Suprapubic skin (tissue), 4 donors: ENCODE data around the gene ANXA3. TPM values are rescaled to one million over a fixed set of nuclear protein-coding genes. Genes with fewer than 3 reads are reported as not detected.

ENCODE experiments used
- DNase-seq, 2 donors: peaks; one replicate each; pipeline ENCODE4 v3.0.0-alpha.2; 2019; ENCODE audit warnings: low spot score in 2 of 2
- H3K27ac ChIP-seq: fragments of 200-600 bp; sonication (generic); one replicate; pipeline ENCODE4 v1.5.1; 2019
- H3K27me3 ChIP-seq: fragments of 200-600 bp; sonication (generic); one replicate; pipeline ENCODE4 v1.5.1; 2019
- H3K36me3 ChIP-seq: fragments of 200-600 bp; sonication (generic); one replicate; pipeline ENCODE4 v1.5.1; 2019
- H3K4me1 ChIP-seq: fragments of 200-600 bp; sonication (generic); one replicate; pipeline ENCODE4 v1.5.1; 2019
- H3K4me3 ChIP-seq: fragments of 200-600 bp; sonication (generic); one replicate; pipeline ENCODE4 v1.5.1; 2019; ENCODE audit warnings: mild to moderate bottlenecking
- H3K9me3 ChIP-seq: fragments of 200-600 bp; sonication (generic); one replicate; pipeline ENCODE4 v1.5.1; 2019
- CTCF ChIP-seq, 2 donors: fragments of 200-600 bp in 1 of 2; fragments of 450-650 bp in 1 of 2; sonication (generic) in 1 of 2; IDR thresholded peaks; one replicate each; pipeline ENCODE4 v1.5.1; 2016 to 2019; ENCODE audit warnings: antibody characterized with exemption in 2 of 2, mild to moderate bottlenecking in 1 of 2, moderate library complexity in 1 of 2
- EP300 ChIP-seq: sonication (generic); formaldehyde crosslinking; IDR thresholded peaks from one replicate; pipeline ENCODE4 v1.6.1; 2017; ENCODE audit warnings: antibody characterized with exemption
- POLR2A ChIP-seq, 2 donors: fragments of 450-650 bp; IDR thresholded peaks; one replicate each; pipeline ENCODE4 v1.6.1; 2017; ENCODE audit warnings: antibody characterized with exemption in 2 of 2, mild to moderate bottlenecking in 2 of 2, moderate library complexity in 2 of 2
- POLR2AphosphoS5 ChIP-seq, 3 donors: sonication (generic); formaldehyde crosslinking; IDR thresholded peaks; one replicate each; pipeline ENCODE4 v1.6.1; 2017; ENCODE audit warnings: antibody characterized with exemption in 3 of 3
- WGBS: methylation state at CpG from one replicate; pipeline ENCODE4 v1.1.5; 2018; 5-methylcytosine and 5-hydroxymethylcytosine counted together
- total RNA-seq, 4 donors: library from RNA; depleted of rRNA; stranded (reverse); fragments of >200 nt; gene quantifications; one replicate each; pipeline ENCODE4 v1.1.0, GENCODE V29; 2016

ANXA3 gene
- total RNA-seq, 4 donors from 2014 or later = 13.8 to 36.7 (median 19.8) TPM

- Histone ChIP-seq H3K27ac (no peak overlapping the region), H3K27me3 (no peaks in the 10 kb centered on the region), H3K36me3 (no peaks in the 10 kb centered on the region), H3K9me3 (no peaks in the 10 kb centered on the region), H3K4me3 (no peak overlapping the region), H3K4me1 (peaks cover 6% of the 10 kb centered on the region)
- no peak for TF ChIP-seq POLR2A (IDR thresholded peaks at IDR 0.05)
- WGBS = 97% methylated on average over 2 of the region's 2 CpGs
- DNase-seq = no peak
These were observed 16.0 kb downstream of the ANXA3 start for GRCh38 chr4:78567500-78568060.

GRCh38 chr4:78568640-78569305 lies 17.2 kb downstream of the ANXA3 start:
- no peaks in the 10 kb centered on the region for H3K27me3 ChIP-seq
- TF ChIP-seq EP300 (no peak), POLR2AphosphoS5 (IDR thresholded peaks at IDR 0.05) (no peak), POLR2A (IDR thresholded peaks at IDR 0.05) (no peak), CTCF (IDR thresholded peaks at IDR 0.05) (no peak)
- peak overlapping the region; percentile 43 for H3K27ac ChIP-seq
- no peak for DNase-seq
- H3K4me1 ChIP-seq = peaks cover 6% of the 10 kb centered on the region
- WGBS = 76% methylated on average over 3 of the region's 3 CpGs
- no peaks in the 10 kb centered on the region for H3K9me3 ChIP-seq
- no peaks in the 10 kb centered on the region for H3K36me3 ChIP-seq
- H3K4me3 ChIP-seq = no peak overlapping the region

GRCh38 chr4:78569306-78569821 lies 17.8 kb downstream of the ANXA3 start:
- Histone ChIP-seq H3K27me3 (no peaks in the 10 kb centered on the region), H3K4me3 (no peak overlapping the region), H3K4me1 (peaks cover 6% of the 10 kb centered on the region), H3K27ac (no peak overlapping the region), H3K36me3 (no peaks in the 10 kb centered on the region), H3K9me3 (no peaks in the 10 kb centered on the region)
- DNase-seq = no peak
- WGBS = 24% methylated on average over 6 of the region's 6 CpGs
- no peak for TF ChIP-seq POLR2AphosphoS5 (IDR thresholded peaks at IDR 0.05)
- no peak for TF ChIP-seq CTCF (IDR thresholded peaks at IDR 0.05)
- no peak for TF ChIP-seq EP300
- no peak for TF ChIP-seq POLR2A (IDR thresholded peaks at IDR 0.05)

- 80% methylated on average over 2 of the region's 2 CpGs for WGBS
- H3K4me1 ChIP-seq = peaks cover 6% of the 10 kb centered on the region
- H3K27me3 ChIP-seq = no peaks in the 10 kb centered on the region
- no peak for DNase-seq
- TF ChIP-seq POLR2A (IDR thresholded peaks at IDR 0.05) (no peak), POLR2AphosphoS5 (IDR thresholded peaks at IDR 0.05) (no peak), CTCF (IDR thresholded peaks at IDR 0.05) (no peak), EP300 (no peak)
- no peaks in the 10 kb centered on the region for H3K9me3 ChIP-seq
- no peak overlapping the region for H3K27ac ChIP-seq
- no peak overlapping the region for H3K4me3 ChIP-seq
- H3K36me3 ChIP-seq = no peaks in the 10 kb centered on the region
These were observed 18.5 kb downstream of the ANXA3 start for GRCh38 chr4:78570117-78570516.

GRCh38 chr4:78571804-78572203 lies 20.2 kb downstream of the ANXA3 start:
- H3K27me3 ChIP-seq = no peaks in the 10 kb centered on the region

More at GRCh38 chr4:78571804-78572203, 20.2 kb downstream of the ANXA3 start:
- no peak for DNase-seq
- Histone ChIP-seq H3K36me3 (no peaks in the 10 kb centered on the region), H3K4me1 (peaks cover 6% of the 10 kb centered on the region), H3K27ac (no peak overlapping the region), H3K4me3 (no peak overlapping the region), H3K9me3 (no peaks in the 10 kb centered on the region)
- TF ChIP-seq EP300 (no peak), POLR2AphosphoS5 (IDR thresholded peaks at IDR 0.05) (no peak), CTCF (IDR thresholded peaks at IDR 0.05) (no peak), POLR2A (IDR thresholded peaks at IDR 0.05) (no peak)
- 83% methylated on average over 1 of the region's 1 CpG for WGBS
